ENCODE results near the gene PTPN3. TPM values are rescaled to one million over a fixed set of nuclear protein-coding genes. Genes with fewer than 3 reads are reported as not detected.

PTPN3 gene
- polyA plus RNA-seq, 1 of the 3 experiments (the other 2 are of a cell fraction): 7.5 TPM

- H3K9me2 ChIP-seq: no peaks in the 10 kb centered on the region
- H2AFZ ChIP-seq (ENCODE audit: low read depth): no peak overlapping the region
- POLR2A ChIA-PET: no interaction called here
- H3K4me1 ChIP-seq (ENCODE audit: control insufficient read depth in 1 of 2, insufficient read depth in 2 of 2, low read depth in 1 of 2, low read length in 1 of 2): no peaks in the 10 kb centered on the region
- H3F3A ChIP-seq (replicated peaks; ENCODE audit: insufficient read depth): no peaks in the 10 kb centered on the region
- H4K20me1 ChIP-seq (ENCODE audit: insufficient read depth): no peaks in the 10 kb centered on the region
- WGBS (ENCODE audit: low lambda C conversion rate): 96% methylated on average over 9 of the region's 10 CpGs
- no peaks in the 10 kb centered on the region for H3K79me2 ChIP-seq (ENCODE audit: insufficient read depth)
- no peak for TF ChIP-seq SIN3A (IDR thresholded peaks at IDR 0.05; ENCODE audit: borderline replicate concordance, low read depth, low read length)
- TF ChIP-seq RCOR1 (IDR thresholded peaks at IDR 0.05; ENCODE audit: low read length): no peak
- no peak for TF ChIP-seq NRF1 (IDR thresholded peaks at IDR 0.05; ENCODE audit: low read depth, low read length)
- TF ChIP-seq FOXJ3 (CRISPR knock-in tag; IDR thresholded peaks at IDR 0.05): no peak
- TF ChIP-seq JUND (IDR thresholded peaks at IDR 0.05): no peak
- TF ChIP-seq IRF3 (IDR thresholded peaks at IDR 0.05; ENCODE audit: low read depth, low read length): no peak
- no peak for TF ChIP-seq YY1 (IDR thresholded peaks at IDR 0.05; ENCODE audit: low read depth)
- TF ChIP-seq FOXM1 (IDR thresholded peaks at IDR 0.05; ENCODE audit: low read depth): no peak
- TF ChIP-seq, protein P1, sequence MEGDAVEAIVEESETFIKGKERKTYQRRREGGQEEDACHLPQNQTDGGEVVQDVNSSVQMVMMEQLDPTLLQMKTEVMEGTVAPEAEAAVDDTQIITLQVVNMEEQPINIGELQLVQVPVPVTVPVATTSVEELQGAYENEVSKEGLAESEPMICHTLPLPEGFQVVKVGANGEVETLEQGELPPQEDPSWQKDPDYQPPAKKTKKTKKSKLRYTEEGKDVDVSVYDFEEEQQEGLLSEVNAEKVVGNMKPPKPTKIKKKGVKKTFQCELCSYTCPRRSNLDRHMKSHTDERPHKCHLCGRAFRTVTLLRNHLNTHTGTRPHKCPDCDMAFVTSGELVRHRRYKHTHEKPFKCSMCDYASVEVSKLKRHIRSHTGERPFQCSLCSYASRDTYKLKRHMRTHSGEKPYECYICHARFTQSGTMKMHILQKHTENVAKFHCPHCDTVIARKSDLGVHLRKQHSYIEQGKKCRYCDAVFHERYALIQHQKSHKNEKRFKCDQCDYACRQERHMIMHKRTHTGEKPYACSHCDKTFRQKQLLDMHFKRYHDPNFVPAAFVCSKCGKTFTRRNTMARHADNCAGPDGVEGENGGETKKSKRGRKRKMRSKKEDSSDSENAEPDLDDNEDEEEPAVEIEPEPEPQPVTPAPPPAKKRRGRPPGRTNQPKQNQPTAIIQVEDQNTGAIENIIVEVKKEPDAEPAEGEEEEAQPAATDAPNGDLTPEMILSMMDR (IDR thresholded peaks at IDR 0.05): no peak
- no peak overlapping the region for H3K9ac ChIP-seq
- H3K27ac ChIP-seq (ENCODE audit: low read depth in 2 of 2, low read length in 1 of 2): no peak overlapping the region
- no peak for DNase-seq
- no peak overlapping the region for H3K4me3 ChIP-seq (ENCODE audit: low read depth in 2 of 2, low read length in 1 of 2)
- H3K27me3 ChIP-seq (ENCODE audit: insufficient read depth): no peaks in the 10 kb centered on the region
- CTCF ChIA-PET: no interaction called here
- peaks cover 5 to 45% of the 10 kb centered on the region in 2 experiments for H3K36me3 ChIP-seq (replicated peaks in 1 of 2; ENCODE audit: control insufficient read depth in 1 of 2, insufficient read depth in 2 of 2, low read length in 1 of 2)
- no peaks in the 10 kb centered on the region for H3K9me3 ChIP-seq
- no peak overlapping the region for H3K4me2 ChIP-seq
These were observed 114.2 kb downstream of the PTPN3 start for GRCh38 chr9:109383947-109384346.

GRCh38 chr9:109383356-109383755 is 114.8 kb downstream of the PTPN3 start:
- H3F3A ChIP-seq (replicated peaks; ENCODE audit: insufficient read depth): no peaks in the 10 kb centered on the region
- H3K9ac ChIP-seq: no peak overlapping the region
- peaks cover 7 to 41% of the 10 kb centered on the region in 2 experiments for H3K36me3 ChIP-seq (replicated peaks in 1 of 2; ENCODE audit: control insufficient read depth in 1 of 2, insufficient read depth in 2 of 2, low read length in 1 of 2)
- no peak for DNase-seq
- no peak overlapping the region for H3K27ac ChIP-seq (ENCODE audit: low read depth in 2 of 2, low read length in 1 of 2)
- 91% methylated on average over 12 of the region's 15 CpGs for WGBS (ENCODE audit: low lambda C conversion rate)
- H3K4me3 ChIP-seq (ENCODE audit: low read depth in 2 of 2, low read length in 1 of 2): no peak overlapping the region
- CTCF ChIA-PET: no interaction called here
- H3K79me2 ChIP-seq (ENCODE audit: insufficient read depth): no peaks in the 10 kb centered on the region
- no peaks in the 10 kb centered on the region for H3K27me3 ChIP-seq (ENCODE audit: insufficient read depth)
- TF ChIP-seq GATA2 (CRISPR knock-in tag; IDR thresholded peaks at IDR 0.05) (no peak), EZH2phosphoT487 (IDR thresholded peaks at IDR 0.05; ENCODE audit: borderline replicate concordance, low read depth) (no peak), CHD2 (IDR thresholded peaks at IDR 0.05; ENCODE audit: low read length, partially characterized antibody) (no peak), NFIC (IDR thresholded peaks at IDR 0.05; ENCODE audit: borderline replicate concordance) (no peak), EP300 (IDR thresholded peaks at IDR 0.05; ENCODE audit: borderline replicate concordance in 1 of 2, low read depth in 1 of 2, low read length in 1 of 2) (no peak), PBX3 (IDR thresholded peaks at IDR 0.05) (no peak), RAD21 (IDR thresholded peaks at IDR 0.05; ENCODE audit: low read length) (no peak), IRF3 (IDR thresholded peaks at IDR 0.05; ENCODE audit: low read depth, low read length) (no peak)
- TF ChIP-seq, protein P2, sequence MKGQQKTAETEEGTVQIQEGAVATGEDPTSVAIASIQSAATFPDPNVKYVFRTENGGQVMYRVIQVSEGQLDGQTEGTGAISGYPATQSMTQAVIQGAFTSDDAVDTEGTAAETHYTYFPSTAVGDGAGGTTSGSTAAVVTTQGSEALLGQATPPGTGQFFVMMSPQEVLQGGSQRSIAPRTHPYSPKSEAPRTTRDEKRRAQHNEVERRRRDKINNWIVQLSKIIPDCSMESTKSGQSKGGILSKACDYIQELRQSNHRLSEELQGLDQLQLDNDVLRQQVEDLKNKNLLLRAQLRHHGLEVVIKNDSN (IDR thresholded peaks at IDR 0.05; ENCODE audit: borderline replicate concordance, low read depth): no peak
- TF ChIP-seq, protein P1 (IDR thresholded peaks at IDR 0.05): no peak
- POLR2A ChIA-PET: no interaction called here
- no peaks in the 10 kb centered on the region for H4K20me1 ChIP-seq (ENCODE audit: insufficient read depth)
- no peak overlapping the region for H2AFZ ChIP-seq (ENCODE audit: low read depth)
- no peaks in the 10 kb centered on the region for H3K9me2 ChIP-seq
- no peak overlapping the region for H3K4me2 ChIP-seq
- H3K9me3 ChIP-seq: no peaks in the 10 kb centered on the region
- H3K4me1 ChIP-seq (ENCODE audit: control insufficient read depth in 1 of 2, insufficient read depth in 2 of 2, low read depth in 1 of 2, low read length in 1 of 2): no peaks in the 10 kb centered on the region
